Coronary artery (tissue), 2 donors: Measurements from ENCODE around the gene MMADHC.

Experiments used
- DNase-seq: peaks from one replicate; pipeline ENCODE4 v3.0.0-alpha.2; 2017; ENCODE audit warnings: low spot score
- H3K27ac ChIP-seq, 2 donors: fragments of 200-600 bp; sonication (generic); one replicate each; pipeline ENCODE4 v1.5.1; 2016 to 2019
- H3K4me3 ChIP-seq: fragments of 200-600 bp; sonication (generic); 2 replicates; pipeline ENCODE4 v1.5.1; 2016; ENCODE audit warnings: mild to moderate bottlenecking, moderate library complexity
- TF ChIP-seq, protein P1 (sequence below): fragments of 200-600 bp; sonication (generic); IDR thresholded peaks from one replicate; pipeline ENCODE4 v1.5.1; 2019; ENCODE audit warnings: antibody characterized with exemption

Gene MMADHC

GRCh38 chr2:149526689-149527088, 60.9 kb downstream of the MMADHC start:
- Histone ChIP-seq H3K27ac (no peak overlapping the region), H3K4me3 (no peak overlapping the region)
- TF ChIP-seq, protein P1, sequence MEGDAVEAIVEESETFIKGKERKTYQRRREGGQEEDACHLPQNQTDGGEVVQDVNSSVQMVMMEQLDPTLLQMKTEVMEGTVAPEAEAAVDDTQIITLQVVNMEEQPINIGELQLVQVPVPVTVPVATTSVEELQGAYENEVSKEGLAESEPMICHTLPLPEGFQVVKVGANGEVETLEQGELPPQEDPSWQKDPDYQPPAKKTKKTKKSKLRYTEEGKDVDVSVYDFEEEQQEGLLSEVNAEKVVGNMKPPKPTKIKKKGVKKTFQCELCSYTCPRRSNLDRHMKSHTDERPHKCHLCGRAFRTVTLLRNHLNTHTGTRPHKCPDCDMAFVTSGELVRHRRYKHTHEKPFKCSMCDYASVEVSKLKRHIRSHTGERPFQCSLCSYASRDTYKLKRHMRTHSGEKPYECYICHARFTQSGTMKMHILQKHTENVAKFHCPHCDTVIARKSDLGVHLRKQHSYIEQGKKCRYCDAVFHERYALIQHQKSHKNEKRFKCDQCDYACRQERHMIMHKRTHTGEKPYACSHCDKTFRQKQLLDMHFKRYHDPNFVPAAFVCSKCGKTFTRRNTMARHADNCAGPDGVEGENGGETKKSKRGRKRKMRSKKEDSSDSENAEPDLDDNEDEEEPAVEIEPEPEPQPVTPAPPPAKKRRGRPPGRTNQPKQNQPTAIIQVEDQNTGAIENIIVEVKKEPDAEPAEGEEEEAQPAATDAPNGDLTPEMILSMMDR = no peak
- no peak for DNase-seq

- Histone ChIP-seq H3K4me3 (no peak overlapping the region), H3K27ac (no peak overlapping the region)
- TF ChIP-seq, protein P1 = no peak
- no peak for DNase-seq
Observed at GRCh38 chr2:149525323-149525722, 62.3 kb downstream of the MMADHC start.
